ENCODE measurements around the gene SNX27. TPM values are rescaled to one million over a fixed set of nuclear protein-coding genes. Genes with fewer than 3 reads are reported as not detected.
"Not testable (repeated sequence)": the region's sequence is repeated elsewhere in the genome, so short reads cannot be mapped to it uniquely, and the experiment has no call there.

SNX27 gene
- total and polyA plus RNA-seq, 7 donors, result 10.7 to 47.2 (median 41.0) TPM

- no peak for TF ChIP-seq CTCF (IDR thresholded peaks at IDR 0.05)
- Histone ChIP-seq H3K4me3 (no peak overlapping the region), H3K9me3 (no peaks in the 10 kb centered on the region), H3K27ac (no peak overlapping the region), H3K36me3 (ENCODE audit: insufficient read depth in 1 of 2, low read depth in 1 of 2) (peaks cover 0 to 66% of the 10 kb centered on the region in 2 donors), H3K4me1 (peaks cover 21% of the 10 kb centered on the region), H3K27me3 (ENCODE audit: insufficient read depth in 3 of 3, low read length in 2 of 3) (no peaks in the 10 kb centered on the region)
- 71 to 82% (median 78%) methylated on average over 6 of the region's 6 CpGs for WGBS, 3 donors
- ATAC-seq, result no peak
- no peak for DNase-seq
- intact Hi-C loops (cut with DNase I), result loop anchor here in 1 of 2 donors (10.0 kb wide), 1 partner anchor 47 kb away; the partner anchor contains the start of gene SNX27
Measured at GRCh38 chr1:151661751-151662150, 49.9 kb downstream of the SNX27 start.

GRCh38 chr1:151668090-151668489 is 56.2 kb downstream of the SNX27 start:
- WGBS, 3 donors, result 48 to 53% (median 49%) methylated on average over 3 of the region's 3 CpGs

GRCh38 chr1:151670036-151670675 is 58.3 kb downstream of the SNX27 start:
- Histone ChIP-seq H3K36me3 (ENCODE audit: insufficient read depth in 1 of 2, low read depth in 1 of 2) (peaks cover 0 to 35% of the 10 kb centered on the region in 2 donors), H3K4me1 (peaks cover 21% of the 10 kb centered on the region)
- ATAC-seq; H3K27me3 ChIP-seq (ENCODE audit: insufficient read depth in 3 of 3, low read length in 2 of 3); intact Hi-C loops (cut with DNase I); H3K27ac ChIP-seq; DNase-seq; H3K9me3 ChIP-seq; H3K4me3 ChIP-seq: not testable (repeated sequence)
- WGBS, 3 donors, result 57 to 63% (median 59%) methylated on average over 2 of the region's 2 CpGs

More at GRCh38 chr1:151668090-151668489, 56.2 kb downstream of the SNX27 start:
- peaks cover 0 to 37% of the 10 kb centered on the region in 2 donors for H3K36me3 ChIP-seq (ENCODE audit: insufficient read depth in 1 of 2, low read depth in 1 of 2)
- H3K27me3 ChIP-seq (ENCODE audit: insufficient read depth in 3 of 3, low read length in 2 of 3), result no peaks in the 10 kb centered on the region
- ATAC-seq, result peak in 2 of 4 donors; percentile 31 to 54
- peaks cover 28% of the 10 kb centered on the region for H3K4me1 ChIP-seq
- no peak overlapping the region for H3K4me3 ChIP-seq
- H3K27ac ChIP-seq, result peak overlapping the region; percentile 27
- intact Hi-C loops (cut with DNase I), result loop anchor here in 1 of 2 donors (10.0 kb wide), 1 partner anchor 53 kb away; the partner anchor contains the start of gene SNX27
- TF ChIP-seq CTCF (IDR thresholded peaks at IDR 0.05), result no peak
- no peak for DNase-seq
- H3K9me3 ChIP-seq, result no peaks in the 10 kb centered on the region

- no peak for ATAC-seq
- 74 to 87% (median 82%) methylated on average over 1 of the region's 1 CpG for WGBS, 3 donors
- TF ChIP-seq CTCF (IDR thresholded peaks at IDR 0.05), result no peak
Measured at GRCh38 chr1:151673407-151673806, 61.6 kb downstream of the SNX27 start.

GRCh38 chr1:151680391-151680790 is 68.5 kb downstream of the SNX27 start:
- TF ChIP-seq CTCF (IDR thresholded peaks at IDR 0.05), result no peak
- intact Hi-C loops (cut with DNase I), result no loop called here
- 81 to 85% (median 82%) methylated on average over 4 of the region's 4 CpGs for WGBS, 3 donors
- Histone ChIP-seq H3K36me3 (ENCODE audit: insufficient read depth in 1 of 2, low read depth in 1 of 2) (peaks cover 0 to 46% of the 10 kb centered on the region in 2 donors), H3K4me3 (no peak overlapping the region), H3K9me3 (no peaks in the 10 kb centered on the region), H3K27ac (no peak overlapping the region), H3K4me1 (no peaks in the 10 kb centered on the region), H3K27me3 (ENCODE audit: insufficient read depth in 3 of 3, low read length in 2 of 3) (no peaks in the 10 kb centered on the region)
- DNase-seq, result no peak
- no peak for ATAC-seq

More at GRCh38 chr1:151673407-151673806, 61.6 kb downstream of the SNX27 start:
- Histone ChIP-seq H3K9me3 (no peaks in the 10 kb centered on the region), H3K4me3 (no peak overlapping the region), H3K27ac (no peak overlapping the region), H3K36me3 (ENCODE audit: insufficient read depth in 1 of 2, low read depth in 1 of 2) (peaks cover 0 to 36% of the 10 kb centered on the region in 2 donors), H3K27me3 (ENCODE audit: insufficient read depth in 3 of 3, low read length in 2 of 3) (no peaks in the 10 kb centered on the region), H3K4me1 (peaks cover 2% of the 10 kb centered on the region)
- intact Hi-C loops (cut with DNase I), result no loop called here
- no peak for DNase-seq

All from psoas muscle (tissue), 8 donors.